GM21529 (cell line): Measurements from ENCODE around the gene RNF17.
A peak's percentile ranks its signal among the peaks of the same experiment; 100 is the strongest.

ENCODE experiments used
- ATAC-seq: cut with Tn5 transposase; IDR thresholded peaks from one replicate; pipeline ENCODE4 v1.9.1; 2021; ENCODE audit not compliant: unreplicated experiment

Gene RNF17

DNA sequence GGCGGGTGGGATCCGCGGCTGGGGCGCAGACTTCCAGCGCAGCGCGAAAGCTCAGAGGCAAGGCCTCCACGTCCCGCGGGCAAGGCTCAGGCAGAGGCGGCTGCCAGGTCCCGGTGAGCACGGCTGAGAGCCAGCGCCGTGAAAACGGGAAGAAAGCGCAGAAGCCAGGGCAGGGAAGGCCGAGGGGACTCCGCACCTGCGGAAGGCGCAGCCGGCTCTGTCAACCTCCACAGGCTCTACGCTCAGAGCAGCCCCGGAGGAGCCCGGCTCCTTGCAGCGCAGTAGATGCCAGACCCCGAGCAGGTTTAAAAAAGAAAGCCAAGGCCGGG lies 131.0 kb downstream of the RNF17 start:
- no peak for ATAC-seq

DNA sequence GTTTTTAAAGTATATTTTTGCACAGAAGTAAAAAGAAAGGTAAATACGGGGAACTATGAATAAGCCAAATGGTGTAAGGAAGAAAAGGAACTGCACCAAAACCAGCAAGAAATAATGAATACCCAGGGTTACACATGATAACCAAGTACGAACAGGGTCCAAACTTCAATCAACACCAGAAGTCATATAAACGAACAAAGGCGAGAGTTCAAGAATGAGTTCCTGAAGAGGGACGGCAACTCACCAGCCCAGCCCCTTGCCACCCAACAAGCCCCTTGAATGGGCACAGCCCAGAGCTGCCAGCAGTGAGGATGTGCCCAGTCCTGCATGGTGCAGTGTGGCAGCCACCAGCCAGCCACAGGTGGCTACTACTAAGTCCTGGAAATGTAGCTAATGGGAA lies 132.1 kb downstream of the RNF17 start:
- ATAC-seq: no peak

DNA sequence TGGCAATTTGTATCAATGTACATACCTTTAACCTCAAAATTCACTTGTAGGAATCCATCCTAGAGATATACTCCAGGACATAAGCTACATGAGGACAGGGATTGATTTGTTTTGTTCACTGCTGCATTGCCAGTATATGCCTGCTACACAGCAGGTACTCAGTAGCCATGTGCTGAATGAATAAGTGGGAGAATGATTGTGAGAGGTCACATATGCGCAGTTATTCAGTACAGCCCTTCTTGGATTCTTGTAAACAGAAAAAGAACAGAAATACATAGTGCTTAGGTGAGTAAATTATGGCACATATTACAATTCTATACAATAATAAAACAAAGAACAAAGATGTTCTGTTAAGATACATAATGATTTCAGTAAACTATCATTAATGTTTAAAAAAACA lies 133.3 kb downstream of the RNF17 start:
- no peak for ATAC-seq

DNA sequence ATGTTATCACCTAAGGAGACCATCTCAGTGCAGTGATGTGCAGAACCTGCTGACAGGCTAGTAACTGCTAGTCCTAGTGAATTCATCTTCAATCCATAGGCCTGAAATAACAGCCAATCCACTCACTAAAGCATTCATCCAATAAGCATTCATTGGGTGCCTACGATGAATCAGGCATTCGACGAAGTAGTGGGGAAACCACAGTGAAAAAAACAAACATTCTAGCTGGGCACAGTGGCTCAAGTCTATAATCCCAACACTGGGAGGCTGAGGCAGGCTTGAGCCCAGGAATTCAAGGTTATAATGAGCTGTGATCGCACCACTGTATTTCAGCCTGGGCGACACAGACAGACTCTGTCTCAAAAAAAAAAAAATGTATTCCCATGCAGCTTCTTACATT lies 135.6 kb downstream of the RNF17 start:
- ATAC-seq: no peak

DNA sequence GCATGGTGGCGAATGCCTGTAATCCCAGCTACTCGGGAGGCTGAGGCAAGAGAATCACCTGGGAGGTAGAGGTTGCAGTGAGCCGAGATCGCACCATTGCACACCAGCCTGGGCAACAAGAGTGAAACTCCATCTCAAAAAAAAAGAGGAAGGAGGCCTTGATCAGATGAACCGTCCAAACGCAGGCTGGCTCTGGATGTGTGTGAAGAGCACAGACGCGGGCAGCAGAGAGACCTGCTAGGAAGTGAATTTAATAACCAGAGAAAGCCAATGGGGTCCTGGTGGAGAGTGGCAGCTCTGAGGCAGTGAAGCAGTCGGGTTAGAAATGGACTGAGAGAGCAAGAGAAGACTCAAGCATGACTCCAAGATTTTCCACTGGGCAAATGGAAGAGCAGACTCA lies 136.5 kb downstream of the RNF17 start:
- peak; percentile 68 for ATAC-seq

DNA sequence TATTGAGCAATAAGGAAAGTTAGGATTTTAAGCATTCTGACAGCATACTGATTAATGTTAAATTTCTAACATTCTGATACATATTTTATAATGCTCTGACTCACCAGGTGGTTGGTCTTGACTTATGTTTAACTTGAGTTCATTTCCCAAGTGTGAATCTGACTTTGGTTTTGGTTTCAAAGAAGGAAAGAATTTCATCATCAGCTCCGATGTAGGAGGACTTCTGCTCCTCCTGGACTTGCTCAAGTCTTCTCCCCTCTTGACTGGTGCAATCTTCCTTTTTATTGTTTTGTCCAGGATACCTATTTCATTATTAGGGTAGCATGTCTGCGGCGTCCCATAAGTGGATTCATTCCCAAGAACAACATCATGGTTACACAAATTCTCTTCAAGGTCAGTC lies 141.3 kb downstream of the RNF17 start:
- no peak for ATAC-seq

DNA sequence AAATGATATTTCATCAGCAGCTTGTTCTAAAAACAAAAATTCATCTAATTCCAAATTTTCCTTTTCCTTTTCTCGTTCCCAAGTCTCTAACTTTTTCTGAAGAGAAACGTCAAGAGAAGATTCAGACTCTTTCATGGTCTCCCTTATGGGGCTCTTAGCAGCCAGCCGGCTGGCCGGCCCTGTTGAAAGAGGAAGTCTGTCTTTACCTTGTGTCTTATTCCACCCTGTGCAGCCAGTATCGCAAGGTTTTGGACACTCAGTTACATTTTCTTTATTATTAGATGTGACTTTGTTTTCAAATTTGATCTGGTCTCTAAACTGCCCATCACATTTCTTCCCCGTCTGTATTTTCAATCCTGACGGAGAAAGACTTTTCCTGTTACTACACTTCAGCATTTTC lies 142.3 kb downstream of the RNF17 start:
- no peak for ATAC-seq

DNA sequence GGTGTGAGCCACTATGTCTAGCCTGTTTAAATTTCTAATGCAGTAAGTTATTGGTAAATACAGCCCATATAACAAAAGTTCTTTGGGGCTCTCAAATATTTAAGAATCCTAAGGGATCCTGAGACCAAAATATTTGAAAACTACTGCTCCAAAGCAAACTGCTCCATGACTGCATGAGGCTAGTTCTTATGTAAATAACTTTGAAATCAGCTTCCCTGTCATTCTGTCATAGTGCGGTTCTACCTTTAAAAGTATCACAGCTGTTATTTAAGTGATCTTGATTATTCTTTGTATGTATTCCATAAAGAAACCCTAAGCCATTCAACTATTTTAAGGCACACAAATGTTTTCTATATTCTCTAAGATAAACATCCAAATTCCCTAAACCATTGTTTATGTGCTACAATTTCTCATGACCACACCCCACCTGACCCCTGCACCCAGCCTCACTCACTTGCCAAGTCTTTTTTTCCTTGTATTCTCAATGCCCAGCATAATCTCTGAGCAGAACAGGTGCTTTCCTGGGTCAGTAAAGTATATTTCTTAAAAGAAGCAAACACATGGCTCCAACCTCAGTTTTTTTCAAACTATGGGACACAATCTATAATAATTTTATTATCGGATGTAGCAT lies 146.6 kb downstream of the RNF17 start:
- ATAC-seq: no peak

DNA sequence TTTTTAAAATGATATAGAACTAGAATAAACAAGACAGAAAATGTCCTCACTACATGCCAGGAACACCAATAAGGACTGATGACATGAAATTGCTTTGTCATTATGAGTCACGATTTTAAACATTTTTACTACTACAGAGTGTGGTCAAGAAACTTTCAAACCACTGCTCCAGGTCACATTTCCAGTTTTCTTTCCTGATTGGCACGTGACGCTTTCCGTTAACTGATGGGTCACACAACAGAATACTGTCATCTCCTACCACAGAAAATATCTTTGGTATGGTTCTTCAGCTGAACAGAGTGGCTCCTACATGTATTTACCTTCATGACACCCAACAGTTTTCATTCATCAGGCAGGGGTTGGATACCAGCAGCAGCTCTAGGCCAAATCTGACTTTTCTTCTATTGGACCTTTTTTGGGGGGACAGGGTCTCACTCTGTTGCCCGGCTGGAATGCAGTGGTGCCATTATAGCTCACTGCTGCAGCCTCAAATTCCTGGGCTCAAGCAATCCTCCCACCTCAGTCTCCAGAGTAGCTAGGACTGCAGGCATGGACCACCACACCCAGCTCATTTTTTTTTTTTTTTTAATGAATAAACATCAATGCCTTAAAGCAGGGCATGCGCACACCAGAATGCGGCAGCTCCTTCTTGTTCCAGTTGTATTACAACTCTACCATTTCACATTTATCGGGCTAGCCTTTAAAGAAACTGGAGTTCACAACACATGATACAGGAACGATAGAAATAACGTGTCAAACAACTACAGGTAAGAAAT lies 147.4 kb downstream of the RNF17 start:
- no peak for ATAC-seq

DNA sequence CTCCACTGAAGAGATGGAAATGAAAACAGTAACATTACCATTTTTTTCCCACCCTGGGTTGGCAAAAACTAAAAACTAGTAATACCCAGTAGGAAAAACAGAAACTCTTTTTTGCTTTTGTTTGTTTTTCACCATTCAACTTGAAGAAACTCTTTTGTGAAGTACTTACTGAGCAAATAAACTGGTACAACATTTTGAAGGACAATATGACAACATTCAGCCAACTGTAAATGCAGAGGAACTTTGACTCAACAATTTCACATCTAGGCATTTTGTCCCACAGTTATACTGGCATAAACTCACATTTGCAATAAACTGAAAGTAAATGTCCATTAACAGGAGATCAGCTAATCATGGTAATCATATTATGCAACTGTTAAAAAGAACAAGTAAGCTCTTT lies 152.5 kb downstream of the RNF17 start:
- no peak for ATAC-seq

DNA sequence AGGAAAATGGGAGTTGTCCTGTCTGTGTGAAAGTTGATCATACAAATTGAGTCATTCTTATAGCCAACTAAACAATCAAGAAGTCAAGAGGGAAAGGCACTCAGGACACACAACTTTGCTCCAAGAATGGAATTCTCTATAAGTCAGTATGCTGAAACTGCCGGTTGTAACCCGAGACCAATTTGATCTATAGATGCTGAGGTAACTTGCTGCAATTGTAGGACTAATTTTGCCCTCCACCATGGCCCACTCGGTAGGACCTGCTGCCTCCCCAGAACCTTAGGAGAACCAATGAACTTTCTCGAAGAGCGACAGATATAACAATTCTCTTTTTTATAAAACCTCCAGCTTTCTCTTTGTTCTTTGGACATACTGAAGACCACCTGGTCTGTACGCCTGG lies 157.0 kb downstream of the RNF17 start:
- ATAC-seq: no peak

DNA sequence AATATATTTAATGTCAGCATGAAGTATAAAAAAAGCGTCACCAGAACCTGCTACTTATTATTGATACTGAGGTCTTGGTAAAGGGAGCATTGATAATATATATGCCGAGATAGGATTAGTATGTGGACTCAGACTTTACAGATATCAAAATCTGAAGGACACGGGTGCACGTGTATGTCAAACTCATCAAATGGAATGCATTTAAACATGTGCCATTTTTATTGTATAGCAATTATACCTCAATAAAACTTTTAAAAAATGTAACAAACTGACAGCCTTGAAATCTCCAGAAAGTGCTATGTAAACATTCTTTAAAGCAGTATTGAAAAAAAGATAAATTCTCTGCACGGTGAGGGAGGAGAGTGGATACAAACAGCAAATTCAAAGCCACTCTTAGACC lies 157.9 kb downstream of the RNF17 start:
- ATAC-seq: no peak

DNA sequence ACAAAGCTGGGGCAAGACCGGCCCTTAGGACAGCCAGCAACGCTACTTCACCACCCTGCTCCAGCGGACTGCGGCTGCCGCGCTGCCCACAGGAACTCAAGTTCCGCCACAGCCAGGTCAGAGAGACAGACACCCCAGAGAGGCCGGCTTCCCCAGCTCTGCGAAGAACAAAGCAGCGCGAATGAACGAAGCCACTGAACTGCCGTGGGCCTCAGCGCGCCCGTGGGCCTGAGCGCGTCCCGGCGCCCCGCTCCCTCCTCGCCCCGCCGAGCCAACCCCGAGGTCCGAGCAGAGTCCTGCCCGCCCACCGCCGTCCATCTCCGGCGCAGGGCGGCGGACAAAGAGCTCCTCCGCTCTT lies 158.4 kb downstream of the RNF17 start:
- ATAC-seq: peak; percentile 18

DNA sequence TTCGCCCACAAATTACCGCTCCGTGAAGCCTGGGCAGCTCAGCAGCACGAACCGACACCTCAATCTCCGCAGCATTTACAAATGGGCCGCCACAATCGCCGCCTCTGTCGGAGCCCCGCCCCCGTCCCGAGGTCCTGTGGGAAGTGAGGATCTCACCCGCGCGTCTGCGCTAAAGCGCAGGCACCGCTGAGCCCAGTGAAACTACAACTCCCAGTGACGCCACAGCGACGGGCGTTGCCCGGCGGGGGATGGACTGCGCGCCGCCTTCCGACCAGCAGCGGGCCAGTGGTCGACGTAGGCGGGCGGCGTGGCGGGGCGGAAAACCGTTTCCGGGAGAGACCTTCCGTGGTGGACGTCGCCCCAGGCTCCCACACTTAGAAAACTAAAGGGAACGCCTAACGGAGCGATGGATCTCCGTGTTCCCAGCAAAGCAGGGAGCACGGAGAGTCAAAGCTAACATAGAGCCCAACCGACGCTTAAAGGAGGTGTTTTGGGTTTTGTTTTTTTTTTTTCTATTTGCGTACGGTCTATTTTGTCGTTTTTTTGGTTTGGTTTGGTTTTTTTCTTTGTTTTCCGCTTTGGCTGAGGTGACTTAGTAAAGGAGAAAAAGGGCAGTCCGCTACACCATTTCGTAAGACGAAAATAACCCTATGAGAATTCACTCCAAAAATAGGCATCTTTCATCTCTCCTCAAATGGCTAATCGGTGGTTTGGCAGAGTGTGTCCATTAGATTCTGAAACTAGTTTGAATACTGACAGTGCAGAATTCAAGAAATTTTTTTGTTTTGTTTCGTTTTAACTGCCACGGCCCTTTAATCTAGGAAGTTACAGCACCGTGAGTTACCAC lies 159.0 kb downstream of the RNF17 start:
- ATAC-seq: peak; percentile 93

DNA sequence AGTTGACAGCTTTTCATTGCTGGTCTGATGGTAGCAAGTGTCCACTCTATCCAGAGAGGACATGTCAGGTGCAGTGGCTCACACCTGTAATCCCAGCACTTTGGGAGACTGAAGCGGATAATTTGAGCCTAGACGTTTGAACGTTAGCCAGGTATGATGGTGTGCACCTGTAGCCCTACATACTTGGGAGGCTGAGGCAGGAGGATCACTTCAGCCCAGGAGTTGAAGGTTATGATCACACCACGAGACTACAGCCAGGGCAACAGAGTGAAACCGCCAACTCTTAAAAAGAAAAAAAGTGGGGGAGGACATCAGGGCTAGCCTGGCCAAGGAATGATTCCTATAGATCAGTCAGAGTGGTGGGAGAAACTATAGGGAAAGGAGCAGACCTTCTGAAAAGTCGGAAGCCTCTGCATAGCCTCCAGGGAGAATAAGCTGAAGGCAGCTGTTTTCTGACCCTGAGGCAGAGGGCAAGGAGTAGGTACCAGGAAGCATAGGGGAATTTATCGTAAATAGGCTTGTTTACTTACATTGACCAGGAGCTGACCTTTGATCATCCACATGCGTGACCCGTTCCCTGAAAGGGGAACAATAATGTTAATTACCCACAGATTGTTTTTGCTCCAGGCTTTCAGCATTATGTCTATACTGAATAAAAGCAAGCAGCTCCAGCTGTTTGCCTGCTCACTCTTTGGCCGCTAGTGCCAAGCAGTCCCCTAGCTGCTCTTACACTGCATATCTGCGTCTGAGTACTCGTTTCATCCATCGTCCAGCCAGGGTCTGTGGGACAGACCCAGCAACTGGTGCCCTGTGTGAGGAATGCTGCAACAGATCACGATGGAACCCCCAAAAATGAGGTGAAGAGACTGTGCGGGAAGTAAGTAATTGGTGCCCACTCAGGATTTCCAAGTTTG lies 161.6 kb downstream of the RNF17 start:
- no peak for ATAC-seq

DNA sequence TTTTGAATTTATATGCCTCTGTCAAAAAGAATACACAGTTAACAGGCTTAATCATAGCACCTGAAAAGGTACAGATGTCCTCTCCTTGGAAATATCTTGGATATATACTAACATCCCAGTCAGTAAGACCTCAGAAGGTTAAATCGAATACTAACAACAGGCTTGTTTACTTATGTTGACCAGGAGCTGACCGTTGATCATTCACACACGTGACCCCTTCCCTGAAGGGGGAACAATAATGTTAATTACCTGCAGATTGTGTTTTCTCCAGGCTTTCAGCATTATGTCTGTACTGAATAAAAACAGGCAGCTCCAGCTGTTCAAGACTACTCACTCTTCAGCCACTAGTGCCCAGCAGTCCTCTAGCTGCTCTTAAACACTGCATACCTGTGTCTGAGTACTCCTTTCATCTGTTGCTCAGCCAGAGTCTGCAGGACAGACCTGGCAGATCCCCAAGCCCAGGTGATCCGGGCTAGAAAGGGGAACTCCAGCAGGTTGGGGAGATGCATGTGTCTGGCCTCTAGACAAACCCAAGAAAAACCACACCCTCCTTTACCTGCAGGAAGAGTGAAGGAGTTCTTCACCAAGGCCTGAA lies 163.9 kb downstream of the RNF17 start:
- no peak for ATAC-seq

DNA sequence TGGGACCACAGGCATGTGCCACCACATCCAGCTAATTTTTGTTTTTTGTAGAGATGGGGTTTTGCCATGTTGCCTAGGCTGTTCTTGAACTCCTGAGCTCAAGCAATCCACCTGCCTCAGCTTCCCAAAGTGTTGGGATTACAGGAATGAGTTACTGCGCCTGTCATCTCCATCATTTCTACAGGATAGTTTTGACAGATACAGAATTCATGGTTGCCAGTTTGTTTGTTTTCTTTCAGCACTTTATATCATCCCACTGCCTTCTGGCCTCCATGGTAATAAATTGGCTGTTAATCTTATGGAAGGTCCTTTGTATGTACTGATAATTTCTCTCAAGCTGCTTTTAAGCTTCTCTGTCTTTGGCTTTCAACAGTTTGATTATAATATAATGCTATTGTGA lies 165.2 kb downstream of the RNF17 start:
- no peak for ATAC-seq
